ENCODE data around the gene KCNJ4.

- TF ChIP-seq CTCF (conservative IDR thresholded peaks at IDR 0.05; ENCODE audit: low read depth, low read length), result no peak
- TF ChIP-seq EZH2 (IDR thresholded peaks at IDR 0.05; ENCODE audit: low read length, unreplicated experiment), result no peak
- TF ChIP-seq EZH2phosphoT487 (IDR thresholded peaks at IDR 0.05; ENCODE audit: borderline replicate concordance, low read length), result no peak
Measured at GRCh38 chr22:38403812-38404211, 51.2 kb downstream of the KCNJ4 start.
